WI38 (cell line): Measurements from ENCODE around the gene ACADSB.

Source experiments
- H3K4me3 ChIP-seq: 2 replicates; pipeline ENCODE4 v1.5.1; 2011; ENCODE audit warnings: low read depth, mild to moderate bottlenecking, control low read depth, low read length
- CTCF ChIP-seq: IDR thresholded peaks from 2 replicates; pipeline ENCODE4 v1.5.1; 2012; ENCODE audit warnings: low read depth, mild to moderate bottlenecking, control low read depth, low read length

ACADSB gene

DNA sequence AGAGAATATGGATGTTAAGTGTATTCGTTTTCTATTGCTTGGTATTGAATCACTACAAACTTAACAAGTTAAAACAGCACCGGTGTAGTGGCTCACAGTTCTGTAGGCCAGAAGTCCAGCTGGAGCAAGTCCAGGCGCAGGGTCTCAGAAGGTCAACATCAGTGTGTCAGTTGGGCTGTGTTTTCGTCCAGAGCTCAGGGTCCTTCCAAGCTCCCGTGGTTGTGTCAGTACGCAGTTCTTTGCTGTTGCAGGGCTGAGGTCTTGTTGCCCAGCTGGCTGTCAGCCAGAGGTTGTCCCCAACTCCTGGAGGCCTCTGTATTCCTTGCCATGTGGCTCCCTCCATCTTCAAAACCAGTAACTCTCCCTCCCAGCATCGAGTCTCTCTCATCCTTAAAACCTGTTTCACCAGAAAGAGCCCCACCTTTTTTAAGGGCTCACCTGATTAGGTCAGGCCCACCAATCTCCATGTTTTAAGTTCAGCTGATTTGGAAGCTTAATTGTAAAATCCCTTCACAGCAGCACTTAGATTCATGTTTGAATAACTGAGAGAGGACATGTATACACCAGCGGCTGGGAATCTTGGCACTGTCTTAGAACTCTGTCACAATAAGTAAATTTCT, 26.8 kb downstream of the ACADSB start:
- no peak overlapping the region for H3K4me3 ChIP-seq
- TF ChIP-seq CTCF = no peak

GRCh38 chr10:123038782-123039631, 30.2 kb downstream of the ACADSB start:
- TF ChIP-seq CTCF = no peak
- no peak overlapping the region for H3K4me3 ChIP-seq

- TF ChIP-seq CTCF = no peak
These were observed 30.8 kb downstream of the ACADSB start for GRCh38 chr10:123039632-123039930.

DNA sequence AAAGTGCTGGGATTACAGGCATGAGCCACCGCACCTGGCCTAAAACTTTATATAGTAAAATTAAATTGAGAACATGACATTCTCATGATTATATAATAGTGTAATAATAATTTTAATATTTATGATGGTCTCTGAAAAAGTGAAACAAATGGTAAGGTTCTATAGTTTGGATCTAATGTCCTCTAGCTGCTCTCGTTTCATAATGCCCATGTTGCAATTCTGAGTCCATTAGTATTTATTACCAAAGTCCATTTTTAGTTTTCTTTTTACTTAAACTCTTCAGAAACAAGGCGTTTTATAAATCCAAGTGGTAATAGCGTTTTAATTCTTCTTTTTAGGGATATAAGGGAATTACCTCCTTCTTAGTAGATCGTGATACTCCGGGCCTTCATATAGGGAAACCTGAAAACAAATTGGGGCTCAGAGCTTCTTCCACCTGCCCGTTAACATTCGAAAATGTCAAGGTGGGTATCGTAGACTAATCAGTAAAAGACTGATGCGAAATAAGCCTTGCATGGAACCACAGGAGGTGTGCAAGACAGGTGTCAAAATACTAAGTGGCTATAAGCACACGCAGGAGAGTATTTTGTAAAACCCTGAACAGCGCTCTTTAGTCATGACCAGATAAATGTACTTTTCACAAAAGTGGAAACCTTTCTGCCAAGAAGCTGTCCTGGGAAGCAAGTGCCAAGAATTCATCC, 34.1 kb downstream of the ACADSB start:
- no peak overlapping the region for H3K4me3 ChIP-seq
- TF ChIP-seq CTCF = no peak

More at GRCh38 chr10:123039632-123039930, 30.8 kb downstream of the ACADSB start:
- H3K4me3 ChIP-seq = no peak overlapping the region

DNA sequence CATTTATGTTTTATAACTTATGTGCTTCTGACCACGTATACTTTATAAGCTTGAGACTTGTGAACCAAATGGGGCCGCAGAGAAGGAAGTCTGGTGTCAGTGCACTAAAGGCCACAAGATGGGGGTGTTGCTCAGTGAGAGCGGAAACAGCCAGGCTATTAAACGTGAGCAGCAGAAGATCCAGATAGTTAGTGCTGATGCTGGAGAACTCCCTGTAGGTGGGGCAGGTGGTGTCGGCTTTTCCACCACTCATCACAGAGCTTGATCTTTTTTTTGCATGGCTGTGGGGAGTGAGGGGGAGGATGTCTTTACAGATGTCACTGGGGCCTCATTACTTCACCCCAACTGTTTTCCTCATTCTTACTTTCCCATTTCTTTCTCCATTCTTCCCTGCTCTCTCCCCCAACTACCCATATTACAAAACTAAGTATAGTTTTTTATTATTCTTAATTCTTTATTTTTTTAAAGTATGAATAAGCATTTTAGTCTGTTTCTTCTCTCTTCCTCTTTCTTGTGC, 34.7 kb downstream of the ACADSB start:
- H3K4me3 ChIP-seq = no peak overlapping the region
- TF ChIP-seq CTCF = peak; percentile 72

GRCh38 chr10:123044391-123044790, 35.6 kb downstream of the ACADSB start:
- TF ChIP-seq CTCF = no peak
- no peak overlapping the region for H3K4me3 ChIP-seq
